22Rv1 (cell line): ENCODE measurements around the gene C16orf86.

Source experiments
- CTCF ChIP-seq: fragments of 450-650 bp; IDR thresholded peaks from 2 replicates; pipeline ENCODE4 v1.5.1; 2017; ENCODE audit warnings: mild to moderate bottlenecking
- ZFX ChIP-seq: fragments of 450-650 bp; IDR thresholded peaks from 2 replicates; pipeline ENCODE4 v1.6.1; 2017; ENCODE audit warnings: antibody characterized with exemption, borderline replicate concordance

GRCh38 chr16:67661886-67662652, 4.5 kb upstream of the C16orf86 start:
- TF ChIP-seq CTCF, result no peak
- TF ChIP-seq ZFX, result no peak
